ENCODE measurements around the gene GALM.
"Not testable (repeated sequence)": the region's sequence is repeated elsewhere in the genome, so short reads cannot be mapped to it uniquely, and the experiment has no call there.

Gene GALM

DNA sequence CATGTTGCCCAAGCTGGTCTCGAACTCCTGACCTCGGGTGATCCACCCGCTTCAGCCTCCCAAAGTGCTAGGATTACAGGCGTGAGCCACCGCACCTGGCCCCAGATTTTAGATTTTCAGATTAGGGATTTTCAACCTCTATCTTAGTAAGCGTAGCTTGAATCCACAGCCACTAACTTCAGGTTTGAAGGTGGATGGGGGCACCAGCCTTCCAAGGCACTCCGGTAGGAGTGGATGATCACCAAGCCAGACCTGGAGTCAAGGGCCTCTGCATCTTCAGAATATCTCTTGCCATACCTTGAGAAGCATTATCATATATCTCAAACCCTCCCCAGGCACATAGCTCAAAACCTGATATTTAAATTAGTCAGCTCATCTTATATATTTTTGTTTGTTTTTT lies 17.9 kb downstream of the GALM start:
- DNase-seq: no peak

GRCh38 chr2:38685116-38685735 lies 19.3 kb downstream of the GALM start:
- no peak for DNase-seq

- no peak for DNase-seq
These were observed 24.8 kb downstream of the GALM start for GRCh38 chr2:38690499-38691420.

DNA sequence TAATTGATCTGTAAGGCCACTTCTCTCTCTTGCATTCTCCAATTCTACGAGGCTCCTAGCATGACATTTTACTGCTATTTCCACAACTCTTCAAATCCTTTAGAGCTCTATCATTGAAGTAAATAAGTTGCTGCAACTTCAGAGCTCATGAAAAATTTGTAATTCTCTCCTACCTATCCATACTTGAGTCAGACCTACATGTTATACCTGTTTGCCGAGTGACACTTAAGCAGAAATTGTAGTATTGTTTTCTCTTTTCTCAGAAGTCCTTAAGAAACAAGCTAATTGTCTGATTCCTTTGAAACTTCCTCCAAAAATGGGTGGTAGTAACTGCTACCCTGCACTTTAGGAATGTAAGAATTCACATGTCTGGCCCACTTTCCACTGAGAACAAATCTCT lies 26.1 kb downstream of the GALM start:
- no peak for DNase-seq

GRCh38 chr2:38692636-38693318 lies 26.9 kb downstream of the GALM start:
- no peak for DNase-seq

GRCh38 chr2:38697116-38697840 lies 31.4 kb downstream of the GALM start:
- peak; percentile 82 for DNase-seq

DNA sequence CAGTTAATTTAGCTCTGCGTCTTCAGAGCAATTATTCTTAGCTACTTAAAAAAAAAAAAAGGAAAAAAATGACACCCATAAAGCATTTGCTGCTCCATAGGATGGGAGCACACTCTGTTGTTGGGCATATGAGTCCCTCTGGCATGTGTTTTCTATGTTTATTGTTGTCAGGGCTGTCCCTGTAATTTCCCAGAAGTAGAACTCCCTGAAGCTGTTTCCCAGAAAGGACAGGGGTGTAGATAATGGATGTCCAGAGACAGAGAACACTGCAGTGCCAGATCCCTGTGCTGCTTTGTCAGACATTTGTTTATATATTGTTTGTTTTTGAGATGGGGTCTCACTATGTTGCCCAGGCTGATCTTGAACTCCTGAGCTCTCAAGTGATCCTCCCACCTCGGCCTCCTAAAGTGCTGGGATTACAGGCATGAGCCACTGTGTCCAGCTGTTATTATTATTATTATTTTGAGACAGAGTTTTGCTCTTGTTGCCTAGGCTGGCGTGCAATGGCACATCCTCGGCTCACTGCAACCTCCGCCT lies 32.6 kb downstream of the GALM start:
- DNase-seq: no peak

GRCh38 chr2:38700113-38700785 lies 34.3 kb downstream of the GALM start:
- DNase-seq: peak; percentile 72

GRCh38 chr2:38700881-38701458 lies 35.1 kb downstream of the GALM start:
- no peak for DNase-seq

DNA sequence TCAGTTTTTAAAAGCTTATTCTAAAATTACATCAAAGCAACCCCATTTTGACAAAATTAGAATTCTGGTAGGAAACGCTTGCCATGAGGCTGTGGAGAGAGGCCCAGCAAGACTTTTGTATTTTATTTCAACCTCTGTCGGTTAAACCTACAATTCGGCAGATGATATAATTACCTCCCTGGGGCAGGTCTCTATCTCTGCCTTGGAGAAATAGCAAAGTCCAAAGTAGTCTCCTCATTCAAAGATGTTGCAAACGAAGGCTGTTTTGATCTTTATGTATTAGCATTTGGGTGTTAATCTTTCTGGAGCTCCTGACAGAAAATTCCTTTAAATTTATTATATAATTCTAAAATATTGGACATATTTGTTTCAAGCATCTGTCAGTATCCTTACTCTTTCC lies 35.6 kb downstream of the GALM start:
- DNase-seq: no peak

DNA sequence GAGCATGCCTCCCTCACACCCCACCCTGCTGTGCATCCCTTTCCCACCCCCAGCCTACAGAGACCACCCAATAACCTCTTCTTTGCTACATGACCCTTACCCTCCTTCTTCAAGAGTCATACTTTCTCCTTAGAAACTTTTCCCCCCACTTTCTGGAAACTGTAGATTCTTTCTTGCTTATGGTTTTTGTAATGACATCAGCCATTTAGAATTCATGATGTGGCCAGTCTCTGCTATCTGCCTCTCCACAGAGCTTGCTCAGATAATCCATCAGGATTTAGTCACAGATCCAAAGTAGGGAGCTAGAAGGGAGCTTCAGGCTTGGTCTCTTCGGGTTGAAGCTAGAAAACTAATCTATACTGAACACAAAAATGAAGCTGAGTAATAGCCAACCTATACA lies 36.5 kb downstream of the GALM start:
- DNase-seq: no peak

- DNase-seq: not testable (repeated sequence)
These were observed 37.4 kb downstream of the GALM start for GRCh38 chr2:38703336-38703735.

DNA sequence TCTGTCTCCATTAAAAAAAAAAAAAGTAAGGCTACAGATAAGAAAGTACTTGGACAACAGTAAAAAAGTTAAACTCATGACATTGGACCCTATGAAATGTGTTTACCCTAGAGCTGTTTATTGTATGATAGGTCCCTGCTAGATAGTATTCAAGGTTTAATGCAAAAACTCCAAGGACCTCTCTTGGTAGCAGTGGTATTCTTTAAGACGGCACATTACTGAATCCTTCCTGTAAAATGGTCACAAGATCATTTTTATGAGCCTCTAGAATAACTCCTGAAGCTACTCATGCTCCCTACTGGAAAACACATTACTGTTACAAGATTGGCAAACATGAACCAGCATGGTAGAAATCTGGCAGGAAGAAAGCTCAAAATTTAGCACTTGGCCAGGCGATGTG lies 38.8 kb downstream of the GALM start:
- DNase-seq: no peak

DNA sequence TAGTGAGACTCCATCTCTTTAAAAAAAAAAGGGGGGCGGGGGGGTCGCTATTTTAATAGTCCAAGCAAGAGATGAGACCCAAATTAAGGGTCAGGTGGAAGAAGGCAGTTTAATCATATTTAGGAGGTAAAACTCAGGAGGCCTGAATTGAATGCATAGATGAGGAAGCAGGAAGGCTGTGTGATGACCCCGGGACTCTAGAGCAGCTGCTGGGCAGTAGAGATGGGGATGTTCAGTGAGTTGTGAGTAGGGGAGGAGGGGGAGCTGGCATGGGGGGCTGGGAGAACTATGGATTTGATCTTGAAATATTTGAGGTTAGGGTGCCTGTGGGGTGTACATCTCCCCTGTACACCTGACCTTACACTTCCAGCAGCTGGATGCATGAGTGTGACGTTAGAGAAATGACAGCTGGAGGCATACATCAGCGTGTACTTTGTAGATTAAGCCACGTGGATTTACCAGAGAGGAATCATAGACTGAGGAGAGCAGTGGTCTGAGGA lies 41.0 kb downstream of the GALM start:
- no peak for DNase-seq

DNA sequence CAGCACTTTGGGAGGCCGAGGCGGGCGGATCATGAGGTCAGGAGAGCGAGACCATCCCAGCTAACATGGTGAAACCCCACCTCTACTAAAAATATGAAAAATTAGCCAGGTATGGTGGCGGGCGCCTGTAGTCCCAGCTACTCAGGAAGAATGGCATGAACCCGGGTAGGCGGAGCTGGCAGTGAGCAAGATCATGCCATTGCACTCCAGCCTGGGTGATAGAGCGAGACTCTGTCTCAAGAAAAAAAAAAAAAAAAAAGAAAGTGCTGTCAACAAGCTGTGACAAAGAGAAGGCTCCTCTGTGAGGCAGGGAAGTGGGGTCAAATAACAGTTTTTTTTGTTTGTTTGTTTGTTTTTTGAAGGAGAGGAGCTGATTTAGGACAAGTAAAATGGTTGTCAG lies 42.6 kb downstream of the GALM start:
- peak; percentile 30 for DNase-seq

- DNase-seq: no peak
These were observed 43.1 kb downstream of the GALM start for GRCh38 chr2:38708900-38709566.

DNA sequence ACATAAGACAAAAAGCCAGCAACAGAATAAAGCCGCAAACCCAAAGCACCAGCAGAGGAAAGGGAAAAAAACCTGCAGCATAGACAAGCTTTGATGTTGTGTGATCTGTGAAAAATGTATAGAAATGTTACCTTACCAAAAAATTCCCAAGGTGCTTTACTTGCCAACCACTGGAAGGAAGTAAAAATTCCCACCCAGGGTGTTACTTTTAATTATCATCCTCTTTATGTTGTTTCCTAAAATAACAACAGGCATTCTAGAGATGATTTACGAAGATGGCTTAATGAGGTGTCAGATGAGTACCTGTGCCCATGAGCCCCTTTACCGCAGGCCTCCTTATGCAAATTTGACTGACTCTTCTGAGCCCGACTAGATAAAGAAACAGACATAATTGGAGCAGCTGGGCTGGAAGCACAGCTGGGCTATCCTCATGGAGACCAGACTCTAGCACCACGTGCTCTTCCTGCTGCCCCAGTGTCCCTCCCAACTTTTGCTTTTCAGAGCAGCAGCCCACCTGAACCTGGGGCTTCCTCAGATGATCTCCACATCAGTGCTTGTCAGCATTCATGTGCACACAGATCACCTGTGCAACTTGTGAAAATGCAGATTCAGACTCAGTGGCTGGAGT lies 43.8 kb downstream of the GALM start:
- peak; percentile 78 for DNase-seq

DNA sequence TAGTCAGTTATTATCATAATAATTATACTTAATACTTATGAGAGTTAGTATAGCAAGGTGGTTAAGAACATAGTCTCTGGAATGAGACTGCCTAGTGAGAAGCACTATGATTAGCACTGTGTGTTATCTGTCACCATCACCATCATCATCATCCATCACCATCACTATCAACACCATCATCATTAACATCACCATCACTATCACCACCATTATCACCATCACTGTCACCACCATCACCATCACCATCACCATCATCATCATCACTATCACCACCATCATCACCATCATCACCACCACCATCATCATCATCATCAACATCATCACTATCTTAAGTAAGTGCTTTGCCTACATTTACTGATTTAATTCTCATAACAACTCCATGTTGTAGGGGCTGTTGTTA lies 45.6 kb downstream of the GALM start:
- no peak for DNase-seq

DNA sequence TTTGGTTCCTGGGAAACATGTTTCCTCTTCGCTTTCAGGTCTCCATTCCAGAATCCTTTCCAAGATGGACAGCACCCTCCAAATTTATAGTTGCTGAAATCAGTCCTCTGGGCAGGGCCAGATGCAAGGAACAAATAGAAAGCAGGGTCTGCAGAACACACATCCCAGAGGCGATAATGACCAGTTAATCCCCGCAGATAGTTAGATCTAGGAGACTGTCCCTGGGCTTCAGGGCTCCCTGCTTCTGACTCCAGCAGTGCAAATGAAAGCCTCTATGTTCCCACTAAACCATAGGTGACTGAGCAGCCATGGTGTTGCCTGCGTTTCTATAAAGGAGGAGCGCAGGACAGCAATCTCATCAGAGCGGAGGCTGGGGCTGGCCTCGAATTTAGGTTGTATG lies 46.5 kb downstream of the GALM start:
- DNase-seq: no peak

GRCh38 chr2:38712871-38713270 lies 47.0 kb downstream of the GALM start:
- DNase-seq: no peak

DNA sequence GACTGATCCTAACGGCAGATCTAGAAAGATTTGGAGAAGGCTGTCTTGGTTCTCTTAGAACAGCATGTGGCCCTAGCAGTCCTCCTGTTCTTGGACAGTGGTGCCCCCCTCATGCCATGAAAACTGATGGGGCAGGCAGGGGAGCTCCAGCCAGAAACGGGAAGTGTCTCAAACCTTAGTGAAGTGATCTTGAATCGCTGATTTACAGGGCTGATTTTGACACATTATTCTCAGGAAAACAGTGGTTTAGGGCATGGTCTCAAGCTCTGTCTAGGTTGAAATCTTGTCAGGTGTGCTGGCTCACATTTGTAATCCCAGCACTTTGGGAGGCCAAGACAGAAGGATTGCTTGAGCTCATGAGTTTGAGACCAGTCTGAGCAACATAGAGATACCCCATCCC lies 47.4 kb downstream of the GALM start:
- DNase-seq: no peak

Data from CD4-positive, alpha-beta T cell treated with Interleukin-17A for 1 hour (primary cell).